ENCODE results near the gene CARMIL1. TPM values are rescaled to one million over a fixed set of nuclear protein-coding genes. Genes with fewer than 3 reads are reported as not detected.

Gene CARMIL1
- total RNA-seq (2013; cell fraction: nucleolus; rRNA removed) = 45.9 and 48.7 TPM in 2 replicates
- total RNA-seq (2014; rRNA removed) (10.2 and 11.9 TPM in 2 replicates), total RNA-seq (2014; rRNA removed; fragmentation: Illumina TruSeq; extraction: Trizol) (10.6 and 10.7 TPM in 2 replicates), total RNA-seq (2021) (9.4 and 10.3 TPM in 2 replicates), polyA plus RNA-seq (2011; rRNA removed) (9.7 and 11.6 TPM in 2 replicates), polyA plus RNA-seq (2014; fragmentation: Illumina TruSeq; extraction: Trizol) (8.9 and 10.1 TPM in 2 replicates), polyA plus RNA-seq (2014; fragmentation: Nextera tagmentation; extraction: Ambion mirVana) (10 to 100 TPM in 1 of 2 experiments, 1 to 10 TPM in 1; 9.4 to 11.3 TPM), polyA plus RNA-seq (2014; rRNA removed) (5.2 and 6.4 TPM in 2 replicates), polyA plus RNA-seq (2016; fragmentation: Nextera tagmentation; extraction: Ambion mirVana) (10 to 100 TPM; 15.4 to 18.1 TPM), polyA minus RNA-seq (2011; rRNA and poly(A)+ RNA removed) (19.5 and 21.1 TPM in 2 replicates), Bru-seq, nascent RNA (percentile 68 among the genes with signal in this experiment), BruChase-seq, experiment 1, labeled RNA remaining after a 6-hour chase (percentile 62 among the genes with signal in this experiment), BruChase-seq, experiment 2, labeled RNA remaining after a 2-hour chase (percentile 67 among the genes with signal in this experiment)
- polyA plus RNA-seq (2011; ENCODE audit: low read depth) = 1.3 TPM
- 6.1 and 7.5 TPM in 2 replicates for polyA plus RNA-seq (2011; cell fraction: cytosol; rRNA removed)
- polyA plus RNA-seq (2011; cell fraction: nucleus; rRNA removed) = 10.6 and 12.8 TPM in 2 replicates
- 0.96 and 1.6 TPM in 2 replicates for polyA plus RNA-seq (2012)
- polyA minus RNA-seq (2011; cell fraction: cytosol; rRNA and poly(A)+ RNA removed) = 8.6 and 8.9 TPM in 2 replicates
- polyA minus RNA-seq (2011; cell fraction: nucleus; rRNA and poly(A)+ RNA removed) = 14.9 and 22.7 TPM in 2 replicates
- long read RNA-seq, experiment 1, partial matches to known transcripts = 5 of 15 reads
- long read RNA-seq, experiment 1, other reads (novel, unspliced or antisense) = 10 of 15 reads
- long read RNA-seq, experiment 2, partial matches to known transcripts = 10 of 20 reads
- long read RNA-seq, experiment 2, other reads (novel, unspliced or antisense) = 10 of 20 reads

DNA sequence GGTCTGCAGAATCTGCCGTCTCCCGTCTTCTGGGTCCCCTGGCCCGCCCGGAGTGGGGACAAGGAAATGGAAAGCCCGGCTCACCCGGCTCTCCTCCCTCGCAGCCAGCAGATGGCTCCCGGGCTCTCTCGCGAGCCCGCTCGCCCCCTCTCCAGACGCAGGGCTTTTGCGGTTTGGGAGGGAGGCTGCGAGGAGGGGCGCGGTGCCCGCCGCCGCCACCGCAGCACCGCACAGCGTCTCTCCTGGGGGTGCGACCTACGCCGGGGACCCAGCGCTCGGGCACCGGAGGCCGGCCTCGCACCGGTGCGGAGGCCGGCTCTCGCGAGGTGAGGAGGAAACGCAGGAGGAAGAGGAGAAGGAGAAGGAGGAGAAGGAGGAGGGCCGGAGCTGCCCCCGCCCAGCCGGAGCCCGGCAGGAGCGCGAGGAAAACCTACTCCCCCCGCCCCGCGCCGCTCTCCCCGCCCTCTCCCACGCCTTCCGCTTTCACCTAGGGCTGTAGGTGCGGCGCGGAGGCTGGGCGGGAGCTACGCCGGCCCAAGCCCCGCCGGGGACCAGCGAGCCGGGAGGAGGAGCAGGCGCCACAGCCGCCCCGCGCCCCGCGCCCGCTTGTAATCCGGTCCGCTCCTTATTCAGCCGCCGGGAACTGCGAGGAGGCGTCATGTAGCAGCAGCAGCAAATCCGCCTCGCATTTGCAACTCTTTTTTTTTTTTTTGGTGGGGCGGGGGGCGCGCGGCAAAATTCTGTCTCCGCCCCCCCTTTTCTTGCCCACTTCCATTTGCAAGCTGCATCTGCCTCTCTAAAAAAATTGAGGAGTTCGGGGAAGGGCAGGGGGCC is at the start of gene CARMIL1:
TSS of gene CARMIL1 (plus strand) at position 461 of the 834 bp plus-strand sequence. CDS start 422 bp downstream, outside the sequence.
- WGBS (ENCODE audit: insufficient coverage, insufficient replicate concordance, low lambda C conversion rate, missing lambda C conversion rate) = under 1% methylated on average over 29 of the region's 81 CpGs
- Histone ChIP-seq H3K79me2 (ENCODE audit: control insufficient read depth, insufficient read depth, low read length) (peaks cover 8% of the 10 kb centered on the region), H3K4me3 (peak within 1 kb of the TSS; percentile 92), H3K27ac (ENCODE audit: control insufficient read depth, insufficient read depth) (peak within 1 kb of the TSS; percentile 50), H3K9ac (ENCODE audit: control insufficient read depth, insufficient read depth, low read length) (peak within 1 kb of the TSS; percentile 74), H3K4me1 (ENCODE audit: control insufficient read depth, insufficient read depth, low read length) (0 out of 2 replicates have a peak, but pooled peaks cover 5% of the 10 kb centered on the region), H3K27me3 (replicated peaks in 1 of 2; ENCODE audit: control insufficient read depth in 2 of 2, insufficient read depth in 2 of 2, low read length in 1 of 2) (no peaks in the 10 kb centered on the region), H3K9me3 (replicated peaks; ENCODE audit: control insufficient read depth, insufficient read depth, low read length) (no peaks in the 10 kb centered on the region), H2AFZ (ENCODE audit: control insufficient read depth, low read depth, low read length) (peak within 1 kb of the TSS; percentile 93), H3K36me3 (ENCODE audit: control insufficient read depth in 2 of 2, insufficient read depth in 2 of 2, low read length in 1 of 2) (no peaks in the 10 kb centered on the region), H3K4me2 (ENCODE audit: control insufficient read depth, insufficient read depth) (peak within 1 kb of the TSS; percentile 64), H4K20me1 (ENCODE audit: control insufficient read depth, insufficient read depth) (no peaks in the 10 kb centered on the region)
- peak; percentile 88 for ATAC-seq
- in situ Hi-C loops (cut with MboI) (no loop called here), intact Hi-C loops (cut with micrococcal nuclease; ENCODE audit: unreplicated experiment) (loop anchor here (1.0 kb wide), 1 partner anchor 211 kb away; no protein-coding TSS in a partner anchor)
- no TSS peak for BruUV-seq (replicated peaks)
- DNase-seq (ENCODE audit: low read depth, low spot score) = no peak
- ChIA-PET POLR2A (interaction anchor here (0.6 to 2.0 kb wide), 10 partner anchors 11 to 288 kb away, joined by 4 to 12 read pairs (median 4); no protein-coding TSS in a partner anchor), SMC1A (ENCODE audit: uncharacterized antibody, unreplicated experiment) (interaction anchor here (0.5 to 4.8 kb wide), 46 partner anchors 8 to 439 kb away, joined by 3 to 105 read pairs (median 4); no protein-coding TSS in a partner anchor), CTCF (interaction anchor here (0.6 to 13.8 kb wide), 51 partner anchors 9 to 439 kb away, joined by 3 to 362 read pairs (median 4); no protein-coding TSS in a partner anchor), RAD21 (ENCODE audit: unreplicated experiment) (interaction anchor here (0.6 to 6.9 kb wide), 43 partner anchors 8 to 1845 kb away, joined by 3 to 219 read pairs (median 5); no protein-coding TSS in a partner anchor)
- no peak for FAIRE-seq
- TF ChIP-seq ZNF384 (IDR thresholded peaks at IDR 0.05; ENCODE audit: borderline replicate concordance, low read depth, low read length) (0 out of 2 replicates have a peak, but pooled peaks have one; percentile 42), SMARCA5 (IDR thresholded peaks at IDR 0.05) (peak; percentile 95), RELA (IDR thresholded peaks at IDR 0.05; ENCODE audit: borderline replicate concordance, partially characterized antibody) (peak; percentile 12), HDAC6 (IDR thresholded peaks at IDR 0.05; ENCODE audit: unreplicated experiment) (peak; percentile 57), BRCA1 (IDR thresholded peaks at IDR 0.05; ENCODE audit: low read depth, low read length) (peak; percentile 63), EGR1 (IDR thresholded peaks at IDR 0.05; ENCODE audit: borderline replicate concordance in 1 of 2, low read depth in 2 of 2, low read length in 2 of 2) (peak in 1 of 2 experiments; percentile 68; a peak in 2 of 3 replicates), RCOR1 (conservative IDR thresholded peaks at IDR 0.05; ENCODE audit: low read depth, low read length) (no peak), ATF7 (IDR thresholded peaks at IDR 0.05; ENCODE audit: low read depth) (no peak), POU2F2 (IDR thresholded peaks at IDR 0.05; ENCODE audit: borderline replicate concordance, low read depth, low read length) (peak; percentile 38; the same call in 1 of the 3 replicates), RB1 (IDR thresholded peaks at IDR 0.05; ENCODE audit: borderline replicate concordance) (0 out of 2 replicates have a peak, but pooled peaks have one; percentile 28), BHLHE40 (IDR thresholded peaks at IDR 0.05; ENCODE audit: borderline replicate concordance in 1 of 2, low read depth in 2 of 2, low read length in 1 of 2) (peak in 1 of 2 experiments; percentile 60; a peak in 2 of 4 replicates), TCF3 (IDR thresholded peaks at IDR 0.05; ENCODE audit: borderline replicate concordance, insufficient read depth, low read depth, low read length) (0 out of 2 replicates have a peak, but pooled peaks have one; percentile 42), ZNF217 (IDR thresholded peaks at IDR 0.05) (peak; percentile 81)
- TF ChIP-seq, protein P1, sequence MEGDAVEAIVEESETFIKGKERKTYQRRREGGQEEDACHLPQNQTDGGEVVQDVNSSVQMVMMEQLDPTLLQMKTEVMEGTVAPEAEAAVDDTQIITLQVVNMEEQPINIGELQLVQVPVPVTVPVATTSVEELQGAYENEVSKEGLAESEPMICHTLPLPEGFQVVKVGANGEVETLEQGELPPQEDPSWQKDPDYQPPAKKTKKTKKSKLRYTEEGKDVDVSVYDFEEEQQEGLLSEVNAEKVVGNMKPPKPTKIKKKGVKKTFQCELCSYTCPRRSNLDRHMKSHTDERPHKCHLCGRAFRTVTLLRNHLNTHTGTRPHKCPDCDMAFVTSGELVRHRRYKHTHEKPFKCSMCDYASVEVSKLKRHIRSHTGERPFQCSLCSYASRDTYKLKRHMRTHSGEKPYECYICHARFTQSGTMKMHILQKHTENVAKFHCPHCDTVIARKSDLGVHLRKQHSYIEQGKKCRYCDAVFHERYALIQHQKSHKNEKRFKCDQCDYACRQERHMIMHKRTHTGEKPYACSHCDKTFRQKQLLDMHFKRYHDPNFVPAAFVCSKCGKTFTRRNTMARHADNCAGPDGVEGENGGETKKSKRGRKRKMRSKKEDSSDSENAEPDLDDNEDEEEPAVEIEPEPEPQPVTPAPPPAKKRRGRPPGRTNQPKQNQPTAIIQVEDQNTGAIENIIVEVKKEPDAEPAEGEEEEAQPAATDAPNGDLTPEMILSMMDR (IDR thresholded peaks at IDR 0.05 in 2 of 3, conservative IDR thresholded peaks at IDR 0.05 in 1 of 3; ENCODE audit: control insufficient read depth in 2 of 3, extremely low read depth in 1 of 3, insufficient read depth in 1 of 3, low read depth in 3 of 3, low read length in 3 of 3) = peak; percentile 64 to 81 (median 75)
